Measurements from ENCODE around the gene ZNF281.

DNA sequence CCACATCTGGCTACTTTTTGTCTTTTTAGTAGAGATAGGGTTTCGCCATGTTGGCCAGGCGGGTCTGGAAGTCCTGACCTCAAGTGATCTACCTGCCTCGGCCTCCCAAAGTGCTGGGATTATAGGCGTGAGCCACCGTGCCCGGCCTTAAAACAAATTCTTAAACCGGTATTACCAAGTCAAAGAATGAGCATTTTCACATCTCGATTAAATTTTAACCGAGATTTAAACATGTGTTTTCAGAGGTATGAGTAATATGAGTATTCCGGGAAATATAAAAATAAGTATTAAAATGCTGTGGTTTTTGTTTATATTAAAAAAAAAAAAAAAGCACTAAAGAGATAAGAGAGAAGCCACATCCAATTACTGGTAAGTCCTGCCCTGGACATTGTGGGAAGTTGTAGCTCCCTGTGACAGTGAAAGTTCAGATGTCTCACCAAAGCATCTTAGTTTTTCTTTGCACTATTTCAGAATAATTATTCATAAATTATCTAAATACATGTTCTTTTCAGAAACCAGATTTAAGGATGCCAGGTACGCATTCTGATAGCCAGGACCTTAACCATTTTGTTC is 24.9 kb downstream of the ZNF281 start:
- TF ChIP-seq POLR2A (IDR thresholded peaks at IDR 0.05) = no peak
- TF ChIP-seq, protein P1, sequence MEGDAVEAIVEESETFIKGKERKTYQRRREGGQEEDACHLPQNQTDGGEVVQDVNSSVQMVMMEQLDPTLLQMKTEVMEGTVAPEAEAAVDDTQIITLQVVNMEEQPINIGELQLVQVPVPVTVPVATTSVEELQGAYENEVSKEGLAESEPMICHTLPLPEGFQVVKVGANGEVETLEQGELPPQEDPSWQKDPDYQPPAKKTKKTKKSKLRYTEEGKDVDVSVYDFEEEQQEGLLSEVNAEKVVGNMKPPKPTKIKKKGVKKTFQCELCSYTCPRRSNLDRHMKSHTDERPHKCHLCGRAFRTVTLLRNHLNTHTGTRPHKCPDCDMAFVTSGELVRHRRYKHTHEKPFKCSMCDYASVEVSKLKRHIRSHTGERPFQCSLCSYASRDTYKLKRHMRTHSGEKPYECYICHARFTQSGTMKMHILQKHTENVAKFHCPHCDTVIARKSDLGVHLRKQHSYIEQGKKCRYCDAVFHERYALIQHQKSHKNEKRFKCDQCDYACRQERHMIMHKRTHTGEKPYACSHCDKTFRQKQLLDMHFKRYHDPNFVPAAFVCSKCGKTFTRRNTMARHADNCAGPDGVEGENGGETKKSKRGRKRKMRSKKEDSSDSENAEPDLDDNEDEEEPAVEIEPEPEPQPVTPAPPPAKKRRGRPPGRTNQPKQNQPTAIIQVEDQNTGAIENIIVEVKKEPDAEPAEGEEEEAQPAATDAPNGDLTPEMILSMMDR (IDR thresholded peaks at IDR 0.05) = no peak
